Measurements from ENCODE around the gene CRAMP1.

GRCh38 chr16:1690810-1691209, 78.7 kb downstream of the CRAMP1 start:
- TF ChIP-seq POLR2A (IDR thresholded peaks at IDR 0.05; ENCODE audit: low read length): no peak
- TF ChIP-seq GATA1 (IDR thresholded peaks at IDR 0.05; ENCODE audit: low read depth, low read length): no peak
